NCI-H1105 (cell line): Measurements from ENCODE around the gene F2.
"Not testable (repeated sequence)": the region's sequence is repeated elsewhere in the genome, so short reads cannot be mapped to it uniquely, and the experiment has no call there.

Experiments
- DNase-seq: peaks from one replicate; lab custom pipeline; 2025; lab: John Stamatoyannopoulos, UW

F2 gene

DNA sequence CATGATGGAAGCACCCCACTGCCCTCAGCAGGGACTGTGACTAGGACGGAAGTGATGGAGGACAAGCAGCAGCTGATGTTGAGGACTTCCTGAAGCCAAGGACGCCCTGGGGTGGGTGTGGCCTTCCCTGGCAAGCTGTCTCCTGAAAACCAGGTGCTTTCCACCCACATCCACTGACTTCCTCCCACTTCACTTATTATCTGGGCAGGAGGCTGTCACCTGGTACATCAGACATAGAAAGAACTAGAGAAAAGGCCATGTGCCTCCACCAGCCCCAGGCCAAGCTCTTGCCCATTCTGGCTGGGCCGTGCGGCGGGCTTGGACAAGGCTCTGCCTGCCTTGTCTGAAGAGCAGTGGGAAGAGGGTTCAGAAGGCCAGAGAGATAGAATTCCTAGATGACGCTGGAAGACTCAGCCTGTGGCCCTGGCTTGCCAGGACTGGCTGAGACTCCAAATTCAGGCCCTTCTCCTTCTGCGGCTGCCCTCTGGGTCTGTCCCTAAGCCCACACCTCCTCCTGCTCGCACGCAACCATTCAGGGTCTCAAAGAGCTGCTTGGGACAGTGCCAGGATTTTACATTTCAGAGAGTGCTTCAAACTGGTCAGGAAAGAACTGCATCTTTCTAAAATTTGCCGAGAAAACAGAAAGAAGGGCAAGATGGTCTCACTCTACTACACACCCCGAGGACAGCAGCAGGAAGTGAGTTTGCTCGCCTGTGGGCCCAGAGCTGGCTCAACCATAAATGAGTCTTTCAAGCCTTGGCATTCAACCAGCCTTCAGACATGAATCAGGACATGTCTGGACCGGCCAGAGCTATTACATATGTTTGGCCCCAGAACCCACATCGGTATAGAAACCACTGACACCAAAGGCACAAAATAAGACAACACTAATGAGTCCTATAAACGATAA is 31.9 kb upstream of the F2 start:
- DNase-seq, result peak; percentile 71

DNA sequence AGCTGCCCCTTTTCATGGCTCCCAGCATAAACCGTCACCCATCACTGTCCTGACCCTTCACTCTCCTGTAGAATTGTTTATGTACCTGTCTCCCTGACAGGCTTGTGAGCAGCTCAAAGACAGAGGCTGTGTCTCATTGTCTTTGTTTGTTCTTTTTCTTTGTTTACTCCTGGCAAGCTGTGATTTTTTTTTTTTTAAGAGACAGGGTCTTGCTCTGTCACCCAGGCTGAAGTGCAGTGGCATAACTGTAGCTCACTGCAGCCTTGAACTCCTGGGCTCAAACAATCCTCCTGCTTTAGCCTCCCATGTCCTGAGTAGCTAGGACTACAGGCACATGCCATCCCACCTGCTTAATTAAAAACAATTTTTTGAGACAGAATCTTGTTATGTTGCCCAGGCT is 28.3 kb upstream of the F2 start:
- no peak for DNase-seq

- DNase-seq, result no peak
Measured at GRCh38 chr11:46692450-46692849, 26.6 kb upstream of the F2 start.

DNA sequence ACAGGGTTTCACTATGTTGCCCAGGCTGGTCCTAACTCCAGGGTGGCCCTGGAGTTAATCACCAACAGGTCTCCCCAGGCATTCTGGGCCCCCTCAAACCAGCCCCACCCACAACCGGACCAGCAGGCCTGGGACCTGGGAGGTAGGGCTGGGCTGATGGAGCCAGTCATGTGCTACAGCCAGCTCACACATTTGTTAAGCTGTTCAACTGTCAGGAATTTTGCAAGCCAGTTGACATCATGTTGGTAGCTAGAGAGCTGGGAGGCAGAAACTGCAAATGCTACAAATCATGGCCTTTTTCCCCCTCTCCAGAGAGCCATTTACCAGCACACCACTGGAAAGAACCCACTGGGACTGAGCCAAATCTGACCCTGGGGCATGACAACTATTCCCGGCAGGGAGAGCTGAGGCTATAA is 25.4 kb upstream of the F2 start:
- DNase-seq, result no peak

DNA sequence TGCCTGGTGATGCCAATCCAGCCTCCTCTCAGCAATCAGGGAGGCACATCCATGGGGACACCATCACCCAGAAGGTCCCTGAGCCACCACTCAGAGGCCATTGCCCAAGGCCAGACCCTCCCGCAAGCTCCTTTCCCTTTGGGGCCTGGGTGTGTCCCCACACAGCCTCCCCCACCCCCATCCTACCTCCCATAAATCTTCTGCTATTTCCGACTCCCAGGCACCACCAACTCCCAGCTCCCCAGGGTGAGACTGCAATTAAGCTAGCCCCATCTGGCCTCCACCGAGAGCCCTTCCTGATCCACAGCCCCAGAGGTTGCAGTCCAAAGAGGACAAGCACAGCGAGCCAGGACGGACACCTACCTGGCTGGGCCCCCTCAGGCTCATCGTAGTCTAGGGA is 24.9 kb upstream of the F2 start:
- DNase-seq, result no peak

GRCh38 chr11:46694607-46695006 is 24.4 kb upstream of the F2 start:
- DNase-seq, result no peak

DNA sequence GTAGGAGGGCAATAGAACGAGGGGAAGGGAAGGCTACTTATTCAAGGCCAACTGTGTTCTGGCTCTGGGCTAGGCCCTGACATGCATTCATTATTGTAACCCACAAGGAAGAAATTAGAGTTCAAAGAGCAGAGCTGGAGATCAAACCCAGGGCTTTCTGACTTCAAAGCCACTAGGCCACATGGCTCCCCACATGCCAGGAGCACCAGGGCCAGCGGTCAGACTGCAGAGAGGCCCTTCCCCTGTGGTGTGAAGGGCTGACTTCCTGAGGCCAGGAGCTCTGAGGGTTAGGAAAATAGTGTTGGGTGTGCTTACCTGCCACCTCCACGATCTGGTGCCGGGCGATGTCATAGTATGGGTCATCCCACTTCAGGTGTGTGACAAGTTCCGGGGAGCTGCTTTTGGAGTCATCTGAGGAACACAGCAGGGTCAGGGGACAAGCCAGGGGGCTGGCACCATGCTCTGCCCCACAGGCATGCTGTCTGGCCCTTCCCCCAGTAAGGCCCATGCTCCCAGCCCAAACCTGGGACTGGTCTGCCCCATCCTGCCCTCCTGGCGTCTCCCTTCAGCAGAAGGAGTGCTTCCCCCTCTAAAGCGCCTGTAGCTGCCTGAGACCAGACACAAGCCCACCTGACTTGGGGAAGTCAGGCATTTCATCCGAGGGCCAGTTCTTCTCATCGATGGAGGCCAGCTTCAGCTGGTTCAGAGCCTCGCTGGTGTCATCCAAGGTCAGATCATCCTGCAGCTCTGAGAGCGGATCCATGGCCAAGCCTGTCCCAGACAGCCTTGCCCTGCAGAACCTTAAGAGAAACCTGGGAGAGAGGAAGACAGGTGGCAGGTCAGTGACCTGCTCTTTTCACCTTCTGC is 23.4 kb upstream of the F2 start:
- no peak for DNase-seq

- DNase-seq, result peak; percentile 4
Measured at GRCh38 chr11:46696212-46696558, 22.8 kb upstream of the F2 start.

DNA sequence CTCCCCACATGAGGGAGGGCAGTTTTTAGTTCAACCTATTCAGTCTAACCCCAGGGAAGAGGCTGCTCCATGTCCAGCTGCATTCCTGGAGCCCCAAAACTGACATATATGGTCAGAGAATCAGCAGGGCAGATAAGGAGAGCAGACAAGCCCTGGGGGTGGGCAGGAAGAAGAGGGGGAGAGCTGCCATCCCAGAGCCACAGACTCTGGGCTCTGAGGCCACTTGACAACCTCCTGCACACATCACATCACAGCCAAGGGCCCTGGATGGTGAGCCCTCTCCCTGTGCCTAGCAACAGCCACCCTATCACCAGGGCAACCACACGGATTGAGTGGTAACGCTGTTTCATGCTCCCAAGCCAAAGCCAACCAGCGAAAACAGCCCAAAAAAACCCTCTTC is 21.7 kb upstream of the F2 start:
- DNase-seq, result no peak

GRCh38 chr11:46697723-46698122 is 21.3 kb upstream of the F2 start:
- DNase-seq, result no peak

- no peak for DNase-seq
Measured at GRCh38 chr11:46698597-46698996, 20.4 kb upstream of the F2 start.

DNA sequence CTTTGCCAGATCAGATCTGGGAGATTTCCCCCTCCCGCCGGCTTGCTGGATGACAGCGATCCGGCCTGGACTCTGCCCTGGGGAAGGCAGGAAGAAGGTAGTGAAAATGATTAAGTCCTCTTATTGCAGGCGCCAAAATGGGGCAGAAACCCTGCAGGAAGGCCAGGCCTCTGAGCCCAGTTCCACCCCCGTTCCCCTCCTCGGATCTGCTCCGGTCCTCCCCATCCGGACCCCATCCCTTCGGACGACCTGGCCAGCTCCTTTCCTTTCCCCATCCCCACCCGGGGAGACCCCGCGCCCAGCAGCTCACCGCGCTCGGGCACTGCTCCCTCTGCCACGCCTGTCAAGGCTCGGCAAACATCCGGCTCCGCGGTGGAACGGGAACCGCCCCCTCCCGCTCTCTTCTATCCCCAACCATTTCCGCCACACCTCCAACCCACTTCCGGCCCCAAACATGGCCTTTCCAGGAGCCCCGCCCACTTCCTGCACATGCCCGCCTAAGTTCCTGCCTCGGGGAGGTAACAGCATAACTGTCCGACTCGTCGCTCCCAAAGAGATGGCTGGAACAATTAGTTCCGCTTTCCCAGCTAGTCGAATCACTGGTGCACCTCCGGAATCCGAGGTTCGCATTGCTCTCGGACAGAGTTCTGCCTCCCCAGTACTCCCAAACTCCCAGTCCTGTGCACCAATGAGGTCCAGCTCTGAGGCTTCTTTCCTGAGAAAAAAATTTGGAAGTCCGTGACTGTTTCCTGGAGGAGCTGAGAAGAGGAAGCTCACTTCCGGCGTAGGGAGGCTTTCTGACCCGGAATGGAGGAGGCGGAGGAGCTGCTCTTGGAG is 18.6 kb upstream of the F2 start, which contains the start of the genes ARHGAP1 and ZNF408:
Gene ARHGAP1, minus strand, starts transcription at position 379 of the 837 bp plus-strand sequence. CDS start 4,512 bp downstream, outside the sequence.
Gene ZNF408, plus strand, starts transcription at position 791 of the 837 bp plus-strand sequence. Its CDS starts 17 bp downstream, at position 808.
- DNase-seq, result peak; percentile 99

DNA sequence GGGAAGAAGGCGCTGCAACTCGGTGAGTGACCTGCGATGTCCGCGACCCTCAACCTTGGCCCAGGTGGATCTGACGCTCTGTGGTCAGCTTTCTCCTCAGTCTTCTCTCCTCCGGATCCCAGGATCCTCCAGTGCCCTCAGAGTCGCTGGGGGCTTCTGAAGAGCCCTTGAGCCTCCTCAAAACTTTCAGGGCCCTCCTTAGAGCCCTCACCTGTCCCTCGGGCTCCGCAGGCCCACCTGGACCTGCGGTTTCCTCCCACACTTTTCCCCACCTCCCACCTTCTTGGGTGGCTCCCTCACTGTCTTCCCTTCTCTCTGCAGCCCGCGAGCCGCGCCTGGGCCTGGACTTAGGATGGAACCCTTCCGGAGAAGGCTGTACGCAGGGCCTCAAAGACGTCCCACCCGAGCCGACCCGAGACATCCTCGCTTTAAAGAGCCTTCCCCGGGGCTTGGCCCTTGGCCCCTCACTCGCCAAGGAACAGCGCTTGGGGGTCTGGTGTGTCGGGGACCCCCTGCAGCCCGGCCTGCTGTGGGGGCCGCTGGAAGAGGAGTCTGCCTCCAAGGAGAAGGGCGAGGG is 17.8 kb upstream of the F2 start:
- DNase-seq, result no peak

GRCh38 chr11:46705070-46705688 is 13.8 kb upstream of the F2 start:
- no peak for DNase-seq

DNA sequence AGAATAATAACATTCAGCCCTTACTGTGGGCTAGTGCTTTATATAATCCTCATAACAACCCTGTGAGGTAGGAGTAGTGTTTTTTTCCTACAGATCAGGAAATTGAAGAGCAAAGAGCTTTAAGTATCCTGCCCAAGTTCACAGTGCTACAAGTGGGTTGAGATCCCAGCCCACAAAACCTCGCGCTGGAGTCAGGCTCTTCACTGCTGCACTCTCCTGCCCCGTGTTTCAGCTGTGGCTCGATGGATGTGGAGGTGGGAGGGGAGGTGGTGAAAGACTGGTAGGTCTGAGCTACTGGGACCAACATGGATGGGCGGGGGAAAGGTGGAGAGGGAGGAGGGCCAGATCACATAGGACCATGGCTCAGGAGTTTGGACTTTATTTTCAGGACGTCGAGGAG is 12.1 kb upstream of the F2 start:
- no peak for DNase-seq

DNA sequence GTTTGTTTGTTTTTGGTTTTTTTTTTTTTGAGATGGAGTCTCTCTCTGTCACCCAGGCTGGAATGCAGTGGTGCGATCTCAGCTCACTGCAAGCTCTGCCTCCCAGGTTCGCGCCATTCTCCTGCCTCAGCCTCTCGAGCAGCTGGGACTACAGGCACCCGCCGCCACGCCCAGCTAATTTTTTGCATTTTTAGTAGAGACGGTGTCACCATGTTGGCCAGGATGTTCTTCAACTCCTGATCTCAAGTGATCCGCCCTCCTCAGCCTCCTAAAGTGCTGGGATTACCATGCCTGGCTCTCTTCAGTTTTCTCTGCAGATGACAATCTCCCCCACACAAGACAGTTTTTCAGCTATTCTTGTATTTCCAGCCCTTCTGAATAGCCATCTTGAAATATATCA is 9.7 kb upstream of the F2 start:
- DNase-seq, result not testable (repeated sequence)

- no peak for DNase-seq
Measured at GRCh38 chr11:46710821-46711269, 8.2 kb upstream of the F2 start.

- no peak for DNase-seq
Measured at GRCh38 chr11:46711303-46711702, 7.7 kb upstream of the F2 start.

GRCh38 chr11:46712874-46713576 is 6.0 kb upstream of the F2 start:
- no peak for DNase-seq

GRCh38 chr11:46717825-46718154 is 1.2 kb upstream of the F2 start:
- DNase-seq, result not testable (repeated sequence)
